RWPE2 (cell line): ENCODE results near the gene ZNF740.

Experiments used
- ATAC-seq: fragments of 200-7000 bp; cut with Tn5 transposase; 3 replicates; pipeline ENCODE4 v1.9.1; 2021; ENCODE audit warnings: low read depth
- DNase-seq: peaks from one replicate; pipeline ENCODE4 v3.0.0-alpha.2; 2020; ENCODE audit warnings: low spot score
- H3K27ac ChIP-seq: fragments of 450-650 bp; 2 replicates; pipeline ENCODE4 v1.5.1; 2017; ENCODE audit warnings: mild to moderate bottlenecking; ENCODE audit not compliant: poor library complexity, severe bottlenecking
- H3K27me3 ChIP-seq: fragments of 250-450 bp; sonication (Bioruptor Pico); 2 replicates; pipeline ENCODE4 v1.5.1; 2021; ENCODE audit warnings: mild to moderate bottlenecking, moderate library complexity; ENCODE audit not compliant: insufficient read depth, poor library complexity, severe bottlenecking
- H3K36me3 ChIP-seq: fragments of 250-450 bp; sonication (Bioruptor Pico); 2 replicates; pipeline ENCODE4 v1.5.1; 2020; ENCODE audit warnings: low read depth, mild to moderate bottlenecking, moderate library complexity
- H3K4me1 ChIP-seq: fragments of 250-450 bp; sonication (Bioruptor Pico); 2 replicates; pipeline ENCODE4 v1.5.1; 2021; ENCODE audit warnings: mild to moderate bottlenecking, moderate library complexity; ENCODE audit not compliant: insufficient read depth, poor library complexity, severe bottlenecking
- H3K4me3 ChIP-seq: fragments of 250-450 bp; sonication (Bioruptor Pico); 2 replicates; pipeline ENCODE4 v1.5.1; 2021; ENCODE audit warnings: mild to moderate bottlenecking, moderate library complexity; ENCODE audit not compliant: severe bottlenecking
- H3K9me3 ChIP-seq: fragments of 250-450 bp; sonication (Bioruptor Pico); 2 replicates; pipeline ENCODE4 v1.5.1; 2021; ENCODE audit warnings: mild to moderate bottlenecking, moderate library complexity; ENCODE audit not compliant: severe bottlenecking
- TF ChIP-seq, protein P1 (sequence below): fragments of 450-650 bp; IDR thresholded peaks from one replicate; pipeline ENCODE4 v1.5.1; 2017; ENCODE audit warnings: mild to moderate bottlenecking, moderate library complexity; ENCODE audit not compliant: poor library complexity, severe bottlenecking

ZNF740 gene

DNA sequence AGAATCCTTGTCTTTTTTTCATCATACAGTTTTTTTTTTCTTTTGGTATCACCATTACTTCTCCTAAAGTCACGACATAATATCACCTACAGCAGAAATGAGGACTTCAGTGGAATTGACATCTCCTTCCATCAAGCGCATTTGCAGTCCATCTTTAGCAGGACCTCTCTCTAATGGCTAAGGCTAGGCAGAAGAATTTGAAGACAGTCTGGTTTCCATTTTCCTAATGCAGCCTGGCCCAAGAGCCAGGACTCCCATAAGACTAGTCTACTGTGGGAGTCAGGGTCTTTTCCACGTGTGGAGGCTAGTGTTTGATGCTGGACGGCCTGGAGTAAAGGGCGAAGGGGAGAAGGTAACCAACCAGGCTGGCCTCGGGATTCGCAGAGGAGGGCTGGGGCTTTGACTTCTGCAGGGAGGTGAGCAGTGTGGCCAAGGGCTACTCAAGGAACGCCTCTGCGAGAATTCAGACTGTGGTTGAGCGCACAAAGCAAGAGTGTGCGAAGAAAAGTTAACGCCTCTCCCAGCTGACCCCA lies 769 bp upstream of the ZNF740 start:
- TF ChIP-seq, protein P1, sequence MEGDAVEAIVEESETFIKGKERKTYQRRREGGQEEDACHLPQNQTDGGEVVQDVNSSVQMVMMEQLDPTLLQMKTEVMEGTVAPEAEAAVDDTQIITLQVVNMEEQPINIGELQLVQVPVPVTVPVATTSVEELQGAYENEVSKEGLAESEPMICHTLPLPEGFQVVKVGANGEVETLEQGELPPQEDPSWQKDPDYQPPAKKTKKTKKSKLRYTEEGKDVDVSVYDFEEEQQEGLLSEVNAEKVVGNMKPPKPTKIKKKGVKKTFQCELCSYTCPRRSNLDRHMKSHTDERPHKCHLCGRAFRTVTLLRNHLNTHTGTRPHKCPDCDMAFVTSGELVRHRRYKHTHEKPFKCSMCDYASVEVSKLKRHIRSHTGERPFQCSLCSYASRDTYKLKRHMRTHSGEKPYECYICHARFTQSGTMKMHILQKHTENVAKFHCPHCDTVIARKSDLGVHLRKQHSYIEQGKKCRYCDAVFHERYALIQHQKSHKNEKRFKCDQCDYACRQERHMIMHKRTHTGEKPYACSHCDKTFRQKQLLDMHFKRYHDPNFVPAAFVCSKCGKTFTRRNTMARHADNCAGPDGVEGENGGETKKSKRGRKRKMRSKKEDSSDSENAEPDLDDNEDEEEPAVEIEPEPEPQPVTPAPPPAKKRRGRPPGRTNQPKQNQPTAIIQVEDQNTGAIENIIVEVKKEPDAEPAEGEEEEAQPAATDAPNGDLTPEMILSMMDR, result no peak
- H3K4me1 ChIP-seq, result peaks cover 10% of the 10 kb centered on the region
- H3K4me3 ChIP-seq, result peak overlapping the region; percentile 50
- no peak for DNase-seq
- no peaks in the 10 kb centered on the region for H3K9me3 ChIP-seq
- peaks cover 34% of the 10 kb centered on the region for H3K36me3 ChIP-seq
- ATAC-seq, result peak; percentile 11; the same call in 2 of the 3 replicates
- no peaks in the 10 kb centered on the region for H3K27me3 ChIP-seq
- peak overlapping the region; percentile 78 for H3K27ac ChIP-seq

DNA sequence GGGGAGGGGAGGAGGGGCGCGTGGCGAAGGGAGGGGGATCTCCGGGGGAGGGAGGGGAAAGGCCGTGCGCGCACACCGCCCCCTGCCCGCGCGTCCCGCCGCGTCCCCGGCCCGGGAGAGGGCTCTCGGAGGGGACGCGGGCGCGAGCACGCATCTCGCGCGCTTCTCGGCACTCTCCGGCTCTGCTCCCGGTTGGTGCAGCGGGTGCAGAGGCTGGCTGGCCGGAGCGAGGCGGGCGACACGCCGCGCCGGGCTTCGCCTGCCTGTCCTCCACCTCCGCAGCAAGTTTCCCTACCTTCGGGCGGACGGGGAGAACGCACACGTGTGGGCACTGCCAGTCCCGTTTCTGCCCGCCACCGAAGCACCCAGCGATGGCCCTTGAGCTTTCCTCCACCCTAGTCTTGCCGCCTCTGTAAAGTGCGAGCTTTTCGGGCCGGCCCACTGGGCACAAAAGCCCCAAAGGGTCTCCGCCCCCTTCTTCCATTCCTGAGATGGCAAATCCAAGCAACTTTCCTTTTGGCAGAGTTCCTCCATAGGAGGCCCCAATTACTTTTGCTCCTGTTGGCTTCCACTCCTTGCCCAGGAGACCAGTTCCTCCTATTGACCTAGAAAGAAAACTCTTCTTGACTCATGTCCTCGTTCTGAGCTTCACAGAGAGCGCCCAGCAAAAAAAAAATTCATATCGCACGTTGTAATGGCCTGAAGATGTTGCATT lies 566 bp downstream of the ZNF740 start:
- Histone ChIP-seq H3K36me3 (peaks cover 47% of the 10 kb centered on the region), H3K9me3 (no peaks in the 10 kb centered on the region), H3K4me1 (peaks cover 10% of the 10 kb centered on the region), H3K27ac (peak overlapping the region; percentile 78), H3K27me3 (no peaks in the 10 kb centered on the region), H3K4me3 (peak overlapping the region; percentile 50)
- DNase-seq, result no peak
- ATAC-seq, result peak; percentile 77
- TF ChIP-seq, protein P1, result no peak

GRCh38 chr12:53181935-53182334 lies 1.4 kb downstream of the ZNF740 start:
- Histone ChIP-seq H3K9me3 (no peaks in the 10 kb centered on the region), H3K4me1 (peaks cover 10% of the 10 kb centered on the region), H3K27ac (peak overlapping the region; percentile 78), H3K4me3 (peak overlapping the region; percentile 50), H3K36me3 (peaks cover 56% of the 10 kb centered on the region), H3K27me3 (no peaks in the 10 kb centered on the region)
- ATAC-seq, result no peak
- TF ChIP-seq, protein P1, result no peak
- no peak for DNase-seq

- ATAC-seq, result no peak
- Histone ChIP-seq H3K4me1 (peaks cover 10% of the 10 kb centered on the region), H3K27me3 (no peaks in the 10 kb centered on the region), H3K36me3 (peaks cover 58% of the 10 kb centered on the region), H3K27ac (no peak overlapping the region), H3K4me3 (no peak overlapping the region), H3K9me3 (no peaks in the 10 kb centered on the region)
- TF ChIP-seq, protein P1, result no peak
- no peak for DNase-seq
Measured at GRCh38 chr12:53182903-53183302, 2.4 kb downstream of the ZNF740 start.

DNA sequence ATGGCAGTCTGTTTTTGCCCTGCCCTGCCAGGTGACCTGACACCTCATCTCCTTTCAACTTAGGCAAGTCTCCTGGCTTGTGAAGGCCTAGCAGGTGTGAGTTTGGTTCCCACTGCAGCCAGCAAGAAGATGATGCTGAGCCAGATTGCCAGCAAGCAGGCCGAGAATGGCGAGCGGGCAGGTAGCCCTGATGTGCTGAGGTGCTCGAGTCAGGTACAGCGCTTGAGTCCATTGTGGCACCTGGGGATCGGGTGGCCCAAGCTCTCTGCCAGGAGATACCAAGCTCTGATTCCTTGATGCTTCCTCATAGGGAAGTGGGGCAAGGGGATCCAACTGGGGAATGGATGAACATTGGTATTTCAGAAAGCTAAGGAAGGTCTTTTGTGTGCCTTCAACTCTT lies 4.3 kb downstream of the ZNF740 start:
- peaks cover 10% of the 10 kb centered on the region for H3K4me1 ChIP-seq
- DNase-seq (no peak), ATAC-seq (no peak)
- no peaks in the 10 kb centered on the region for H3K9me3 ChIP-seq
- peaks cover 58% of the 10 kb centered on the region for H3K36me3 ChIP-seq
- TF ChIP-seq, protein P1, result no peak
- H3K27ac ChIP-seq, result no peak overlapping the region
- H3K4me3 ChIP-seq, result no peak overlapping the region
- no peaks in the 10 kb centered on the region for H3K27me3 ChIP-seq
